ENCODE measurements around the gene DENND1C.
A peak's percentile ranks its signal among the peaks of the same experiment; 100 is the strongest.

The DENND1C gene

DNA sequence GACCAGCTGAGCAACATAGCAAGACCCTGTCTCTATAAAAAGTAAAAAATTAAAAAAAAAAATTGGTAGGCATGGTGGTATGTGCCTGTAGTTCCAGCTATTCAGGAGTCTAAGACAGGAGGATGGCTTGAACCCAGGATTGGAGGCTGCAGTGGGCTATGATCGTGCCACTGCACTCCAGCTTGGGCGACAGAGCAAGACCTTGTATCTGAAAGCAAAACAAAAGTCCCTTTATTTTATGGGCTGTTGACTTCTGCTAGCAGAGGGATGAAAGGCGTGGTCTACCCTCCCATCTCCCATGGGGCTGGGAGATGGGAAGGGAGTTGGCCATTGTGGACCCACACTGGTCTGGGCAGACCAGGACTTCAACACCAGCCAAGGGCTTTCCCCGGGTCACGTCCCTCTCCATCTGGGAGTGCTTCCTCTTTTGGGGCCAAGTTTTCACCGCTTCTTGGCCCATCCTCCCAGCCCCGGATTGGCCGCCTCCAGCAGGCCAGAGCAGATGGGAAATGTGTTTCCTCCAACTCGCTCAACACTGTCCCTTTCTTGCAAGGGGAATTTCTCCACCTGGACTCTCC is 47.0 kb upstream of the DENND1C start:
- no peak for TF ChIP-seq POLR2A (IDR thresholded peaks at IDR 0.05; ENCODE audit: extremely low read depth, insufficient read length)
- TF ChIP-seq, protein P1, sequence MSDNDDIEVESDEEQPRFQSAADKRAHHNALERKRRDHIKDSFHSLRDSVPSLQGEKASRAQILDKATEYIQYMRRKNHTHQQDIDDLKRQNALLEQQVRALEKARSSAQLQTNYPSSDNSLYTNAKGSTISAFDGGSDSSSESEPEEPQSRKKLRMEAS (IDR thresholded peaks at IDR 0.05; ENCODE audit: low read depth, low read length): no peak; the same call in 1 of the 2 replicates
- TF ChIP-seq MYC (IDR thresholded peaks at IDR 0.05; ENCODE audit: low read depth, low read length): no peak
- TF ChIP-seq, protein P2, sequence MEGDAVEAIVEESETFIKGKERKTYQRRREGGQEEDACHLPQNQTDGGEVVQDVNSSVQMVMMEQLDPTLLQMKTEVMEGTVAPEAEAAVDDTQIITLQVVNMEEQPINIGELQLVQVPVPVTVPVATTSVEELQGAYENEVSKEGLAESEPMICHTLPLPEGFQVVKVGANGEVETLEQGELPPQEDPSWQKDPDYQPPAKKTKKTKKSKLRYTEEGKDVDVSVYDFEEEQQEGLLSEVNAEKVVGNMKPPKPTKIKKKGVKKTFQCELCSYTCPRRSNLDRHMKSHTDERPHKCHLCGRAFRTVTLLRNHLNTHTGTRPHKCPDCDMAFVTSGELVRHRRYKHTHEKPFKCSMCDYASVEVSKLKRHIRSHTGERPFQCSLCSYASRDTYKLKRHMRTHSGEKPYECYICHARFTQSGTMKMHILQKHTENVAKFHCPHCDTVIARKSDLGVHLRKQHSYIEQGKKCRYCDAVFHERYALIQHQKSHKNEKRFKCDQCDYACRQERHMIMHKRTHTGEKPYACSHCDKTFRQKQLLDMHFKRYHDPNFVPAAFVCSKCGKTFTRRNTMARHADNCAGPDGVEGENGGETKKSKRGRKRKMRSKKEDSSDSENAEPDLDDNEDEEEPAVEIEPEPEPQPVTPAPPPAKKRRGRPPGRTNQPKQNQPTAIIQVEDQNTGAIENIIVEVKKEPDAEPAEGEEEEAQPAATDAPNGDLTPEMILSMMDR (IDR thresholded peaks at IDR 0.05; ENCODE audit: low read depth, low read length): no peak
- DNase-seq (ENCODE audit: low read depth): peak; percentile 84
- H3K4me3 ChIP-seq (ENCODE audit: low read depth, low read length): no peak overlapping the region

DNA sequence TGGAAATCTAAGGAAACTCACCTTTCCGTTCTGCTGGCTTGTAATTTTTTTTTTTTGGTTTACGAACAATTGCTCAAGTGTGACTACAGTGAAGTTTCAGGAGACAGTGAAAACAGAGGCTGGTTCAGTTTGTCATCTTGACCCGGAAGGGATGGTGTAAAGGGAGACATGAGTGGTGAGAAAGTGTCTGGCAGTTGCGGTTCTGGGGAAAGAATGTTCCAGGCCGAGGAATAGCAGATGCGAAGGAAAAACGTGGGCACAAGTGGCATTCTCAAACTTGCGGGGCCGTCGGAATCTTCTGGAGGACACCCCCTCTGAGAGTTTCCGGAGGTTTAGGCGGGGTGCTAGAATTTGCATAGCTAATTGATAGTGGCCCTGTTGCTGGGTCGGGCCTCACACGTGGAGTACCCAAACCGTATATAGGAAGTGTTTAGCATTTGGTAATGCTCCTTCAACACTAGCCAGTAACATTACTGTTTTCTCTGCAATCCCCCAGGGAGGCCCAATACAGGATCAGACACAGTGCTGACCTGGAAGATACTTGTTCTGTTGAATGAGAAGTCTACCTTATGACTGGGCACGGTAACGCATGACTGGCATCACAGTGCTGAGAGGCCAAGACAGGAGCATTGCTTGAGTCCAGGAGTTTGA is 46.4 kb upstream of the DENND1C start:
- no peak overlapping the region for H3K4me3 ChIP-seq (ENCODE audit: low read depth, low read length)
- TF ChIP-seq POLR2A (IDR thresholded peaks at IDR 0.05; ENCODE audit: extremely low read depth, insufficient read length): no peak
- peak; percentile 36; the same call in 1 of the 2 replicates for TF ChIP-seq MYC (IDR thresholded peaks at IDR 0.05; ENCODE audit: low read depth, low read length)
- TF ChIP-seq, protein P2 (IDR thresholded peaks at IDR 0.05; ENCODE audit: low read depth, low read length): no peak
- TF ChIP-seq, protein P1 (IDR thresholded peaks at IDR 0.05; ENCODE audit: low read depth, low read length): peak; percentile 71
- peak; percentile 55 for DNase-seq (ENCODE audit: low read depth)

DNA sequence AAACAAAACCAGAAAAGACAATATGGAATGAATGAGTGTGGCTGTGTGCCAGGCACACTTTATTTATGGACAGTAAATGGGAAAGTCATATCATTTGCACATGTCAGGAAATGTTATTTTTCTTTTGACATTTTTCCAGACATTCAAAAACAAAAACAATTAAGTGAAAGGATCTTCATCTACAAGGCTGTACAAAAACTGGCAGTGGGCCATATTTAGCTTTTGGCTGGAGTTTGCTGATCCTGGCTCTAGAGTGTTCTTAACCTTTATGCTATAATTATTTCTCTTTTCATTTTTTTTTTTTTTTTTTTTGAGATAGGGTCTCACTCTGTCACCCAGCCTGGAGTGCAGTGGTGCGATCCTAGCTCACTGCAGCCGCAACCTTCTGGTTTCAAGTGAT is 42.7 kb upstream of the DENND1C start:
- TF ChIP-seq MYC (IDR thresholded peaks at IDR 0.05; ENCODE audit: low read depth, low read length) (no peak), POLR2A (IDR thresholded peaks at IDR 0.05; ENCODE audit: extremely low read depth, insufficient read length) (no peak)
- TF ChIP-seq, protein P2 (IDR thresholded peaks at IDR 0.05; ENCODE audit: low read depth, low read length): no peak
- TF ChIP-seq, protein P1 (IDR thresholded peaks at IDR 0.05; ENCODE audit: low read depth, low read length): no peak
- H3K4me3 ChIP-seq (ENCODE audit: low read depth, low read length): no peak overlapping the region
- DNase-seq (ENCODE audit: low read depth): no peak

DNA sequence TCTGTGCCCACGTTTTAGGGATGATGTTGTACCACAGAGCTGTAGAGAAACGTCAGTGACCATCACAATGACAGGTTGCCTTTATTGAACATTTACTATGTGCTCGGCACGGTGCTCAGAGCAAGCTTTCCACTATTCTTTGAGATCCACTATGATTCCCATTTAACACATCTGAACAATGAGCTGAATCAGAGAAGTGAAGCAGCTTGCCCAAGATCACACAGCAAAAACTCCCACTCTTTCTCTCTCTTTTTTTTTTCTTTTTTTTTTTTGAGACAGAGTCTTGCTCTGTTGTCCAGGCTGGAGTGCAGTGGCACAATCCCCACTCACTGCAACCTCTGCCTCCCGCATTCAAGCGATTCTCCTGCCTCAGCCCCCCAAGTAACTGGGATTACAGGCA is 41.1 kb upstream of the DENND1C start:
- no peak for DNase-seq (ENCODE audit: low read depth)
- TF ChIP-seq MYC (IDR thresholded peaks at IDR 0.05; ENCODE audit: low read depth, low read length) (no peak), POLR2A (IDR thresholded peaks at IDR 0.05; ENCODE audit: extremely low read depth, insufficient read length) (no peak)
- TF ChIP-seq, protein P1 (IDR thresholded peaks at IDR 0.05; ENCODE audit: low read depth, low read length): no peak
- TF ChIP-seq, protein P2 (IDR thresholded peaks at IDR 0.05; ENCODE audit: low read depth, low read length): no peak
- no peak overlapping the region for H3K4me3 ChIP-seq (ENCODE audit: low read depth, low read length)

DNA sequence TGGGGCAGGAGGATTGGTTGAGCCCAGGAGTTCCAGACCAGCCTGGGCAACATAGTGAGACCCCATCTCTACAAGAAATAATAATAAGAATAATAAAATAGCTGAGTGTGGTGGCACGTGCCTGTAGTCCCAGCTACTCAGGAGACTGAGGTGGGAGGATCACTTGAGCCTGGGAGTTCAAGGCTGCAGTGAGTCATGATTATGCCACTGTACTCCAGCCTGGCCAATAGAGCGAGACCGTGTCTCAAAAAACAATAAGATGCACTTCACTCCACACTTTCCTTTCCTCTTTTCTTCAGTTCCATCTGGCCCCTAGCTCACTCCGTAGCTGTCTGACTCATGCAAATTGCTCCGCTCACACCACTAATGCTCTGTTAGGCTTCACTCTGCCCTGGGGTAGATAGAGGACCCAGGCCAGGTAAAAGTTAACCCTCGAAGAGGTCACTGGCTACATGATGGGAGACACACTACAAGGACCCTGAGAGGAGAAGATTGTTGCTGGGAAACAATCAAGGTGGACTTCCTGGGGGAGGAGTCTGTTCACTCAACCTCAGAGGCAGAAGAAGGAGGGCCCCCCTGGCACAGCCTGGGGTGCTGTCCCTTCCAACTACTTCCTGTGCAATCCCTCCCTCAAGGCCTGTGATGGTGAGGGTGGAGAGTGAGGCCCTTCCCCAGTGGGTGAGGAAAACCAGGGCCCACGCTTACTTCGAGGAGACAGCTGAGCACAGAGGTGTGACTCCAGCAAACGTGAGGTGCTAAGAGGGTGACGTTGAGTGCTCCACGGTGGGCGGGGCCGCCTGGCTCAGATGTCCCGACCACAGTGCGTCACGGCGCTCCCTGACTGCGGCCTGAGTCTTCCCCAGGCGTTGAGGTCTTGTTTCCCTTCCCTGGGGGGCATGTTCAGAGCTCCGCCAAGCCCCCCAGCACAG is 40.4 kb upstream of the DENND1C start:
- TF ChIP-seq, protein P2 (IDR thresholded peaks at IDR 0.05; ENCODE audit: low read depth, low read length): no peak
- TF ChIP-seq, protein P1 (IDR thresholded peaks at IDR 0.05; ENCODE audit: low read depth, low read length): no peak
- TF ChIP-seq MYC (IDR thresholded peaks at IDR 0.05; ENCODE audit: low read depth, low read length): no peak
- no peak for TF ChIP-seq POLR2A (IDR thresholded peaks at IDR 0.05; ENCODE audit: extremely low read depth, insufficient read length)
- peak; percentile 67 for DNase-seq (ENCODE audit: low read depth)
- no peak overlapping the region for H3K4me3 ChIP-seq (ENCODE audit: low read depth, low read length)
